GM19351 (cell line): Measurements from ENCODE around the gene PF4V1.

Experiments used
- ATAC-seq: cut with Tn5 transposase; IDR thresholded peaks from one replicate; pipeline ENCODE4 v1.9.1; 2021; ENCODE audit warnings: mild to moderate bottlenecking, moderate library complexity; ENCODE audit not compliant: unreplicated experiment

PF4V1 gene

GRCh38 chr4:73902038-73902637 is 49.0 kb downstream of the PF4V1 start:
- ATAC-seq: no peak

DNA sequence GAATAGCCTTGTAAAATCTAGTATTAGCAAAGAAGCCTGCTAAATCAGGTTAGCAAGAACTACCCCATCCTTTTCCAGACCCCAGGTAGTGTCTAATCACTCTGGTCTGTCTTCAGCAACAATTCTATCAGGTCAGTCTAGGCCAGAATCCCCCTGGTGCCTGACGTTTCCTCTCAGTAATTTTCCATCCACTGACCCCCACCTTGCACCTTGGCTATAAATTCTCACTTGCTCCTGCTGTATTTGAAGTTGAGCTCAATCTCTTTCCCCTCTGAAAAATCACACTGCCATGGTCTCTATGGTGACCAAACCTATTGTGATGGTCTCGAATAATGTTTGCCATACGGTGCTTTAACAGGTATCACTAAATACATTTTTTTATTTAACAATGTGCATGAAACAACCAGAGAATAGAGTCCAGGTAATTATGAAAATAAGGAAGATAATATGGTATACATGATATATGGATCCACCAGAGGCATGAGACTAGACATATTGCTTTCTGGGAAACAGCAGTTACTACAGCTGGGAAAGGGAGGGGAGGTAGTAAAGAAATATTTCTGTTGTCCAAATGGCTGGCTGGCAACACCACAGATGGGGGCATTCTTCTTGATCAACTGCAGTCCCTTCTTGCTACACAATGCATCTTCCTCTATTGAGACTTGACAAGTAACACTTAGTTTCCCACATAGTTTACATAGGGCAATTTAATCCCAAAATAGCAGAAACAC is 49.9 kb downstream of the PF4V1 start:
- ATAC-seq: no peak
